ENCODE data around the gene SLC17A8.

SLC17A8 gene

DNA sequence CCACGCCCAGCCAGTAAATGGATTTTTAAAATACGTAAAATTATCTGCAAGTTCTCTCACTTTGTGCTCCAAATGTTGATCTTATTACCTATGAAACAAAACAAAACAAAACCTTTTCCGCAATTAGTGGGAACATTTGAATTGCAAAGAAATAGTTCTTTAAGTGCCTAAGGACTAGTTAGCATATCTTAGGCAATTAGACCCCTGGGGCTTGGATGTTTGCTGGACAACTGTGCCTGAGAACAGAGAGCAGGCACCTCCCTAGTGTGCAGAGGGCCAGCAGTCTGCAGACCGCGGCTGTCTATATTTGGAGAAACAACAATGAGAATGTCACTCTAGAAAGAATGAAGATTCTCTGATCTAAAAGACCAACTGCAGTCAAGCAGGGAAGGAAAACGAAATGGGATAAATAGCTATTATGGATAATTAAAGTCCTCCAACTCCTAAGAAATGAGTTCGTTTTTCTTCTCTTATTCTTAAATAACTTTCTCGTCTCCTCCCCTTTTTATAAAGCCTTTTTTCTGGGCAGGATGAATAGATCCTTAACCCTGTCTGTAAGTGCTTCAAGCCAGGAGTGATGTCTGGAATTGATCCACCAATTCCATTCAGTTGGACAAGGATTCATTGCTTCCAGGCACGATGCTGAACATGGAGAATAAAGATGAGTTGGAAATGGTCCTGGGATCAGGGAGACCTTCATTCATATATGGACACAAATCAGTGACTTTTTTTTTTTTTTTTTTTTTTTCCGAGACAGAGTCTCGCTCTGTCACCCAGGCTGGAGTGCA, 16.2 kb downstream of the SLC17A8 start:
- Histone ChIP-seq H3K23ac (ENCODE audit: low read length in 2 of 2) (no peak overlapping the region), H2BK120ac (ENCODE audit: low read depth, low read length) (no peak overlapping the region), H3K4me3 (ENCODE audit: insufficient read depth in 1 of 2, low read depth in 1 of 2, low read length in 2 of 2) (no peak overlapping the region), H3K9me3 (ENCODE audit: control insufficient read depth, low read length) (peaks cover 2% of the 10 kb centered on the region), H2BK15ac (ENCODE audit: low read depth, poor library complexity, severe bottlenecking) (no peak overlapping the region), H4K8ac (ENCODE audit: low read length) (no peak overlapping the region), H3K79me1 (replicated peaks; ENCODE audit: low read length, poor library complexity, severe bottlenecking) (no peaks in the 10 kb centered on the region), H3K4me2 (ENCODE audit: low read length, poor library complexity, severe bottlenecking) (no peak overlapping the region), H2BK12ac (ENCODE audit: low read length in 2 of 2) (no peak overlapping the region), H3K27me3 (ENCODE audit: control insufficient read depth in 1 of 2, insufficient read depth in 1 of 2, low read length in 2 of 2) (peaks cover 6 to 10% of the 10 kb centered on the region in 2 experiments), H2BK5ac (ENCODE audit: low read depth, low read length, poor library complexity, severe bottlenecking) (no peak overlapping the region), H2AK5ac (ENCODE audit: low read length, severe bottlenecking) (no peak overlapping the region), H3K14ac (ENCODE audit: low read length in 2 of 2) (no peak overlapping the region), H3K9ac (ENCODE audit: low read length) (no peak overlapping the region), H4K91ac (ENCODE audit: low read length) (no peak overlapping the region), H3K27ac (ENCODE audit: low read length, poor library complexity, severe bottlenecking) (no peak overlapping the region), H3K18ac (ENCODE audit: low read depth in 1 of 2, low read length in 2 of 2) (no peak overlapping the region), H3K36me3 (ENCODE audit: control insufficient read depth in 1 of 2, insufficient read depth in 2 of 2, low read depth in 1 of 2, low read length in 2 of 2) (no peaks in the 10 kb centered on the region), H2AFZ (ENCODE audit: low read depth, low read length) (no peak overlapping the region), H3K4ac (ENCODE audit: low read depth in 1 of 2, low read length in 2 of 2) (no peak overlapping the region), H3K4me1 (ENCODE audit: control insufficient read depth, insufficient read depth, low read depth, low read length) (no peaks in the 10 kb centered on the region)
- WGBS = 51% methylated on average over 6 of the region's 11 CpGs
- DNase-seq = no peak

DNA sequence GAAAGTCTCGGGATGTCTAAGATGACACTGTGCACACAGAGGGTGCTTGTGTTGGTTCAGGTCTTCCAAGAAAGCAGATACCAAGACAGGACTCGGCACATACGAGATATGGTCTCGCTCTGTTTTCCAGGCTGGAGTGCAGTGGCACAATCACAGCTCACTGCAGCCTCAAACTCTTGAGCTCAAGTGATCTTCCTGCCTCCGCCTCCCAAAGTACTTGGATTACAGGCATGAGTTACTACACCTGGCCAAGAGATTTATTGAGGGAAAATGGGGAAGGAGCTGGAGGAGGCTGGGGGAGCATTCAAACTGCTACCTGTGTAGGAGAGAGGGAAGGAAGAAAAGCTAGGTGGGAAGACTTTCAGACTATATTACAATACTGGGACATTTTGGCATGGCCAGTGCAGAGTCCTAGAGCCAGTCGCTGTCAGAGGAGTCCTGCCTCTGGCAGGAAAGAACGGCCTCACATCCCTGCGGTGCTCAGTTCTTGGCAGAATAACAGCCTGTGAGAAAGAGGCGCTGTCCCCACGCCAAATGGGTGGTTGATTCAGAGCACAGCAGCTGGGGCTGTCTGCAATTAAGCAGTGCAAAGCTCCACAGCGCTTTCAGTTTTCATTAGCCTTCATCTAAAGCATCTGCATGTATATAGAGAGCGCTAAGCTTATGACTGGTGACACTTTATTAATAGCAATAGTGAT, 18.3 kb downstream of the SLC17A8 start:
- DNase-seq = no peak
- H3K4me3 ChIP-seq (ENCODE audit: insufficient read depth in 1 of 2, low read depth in 1 of 2, low read length in 2 of 2) = peak overlapping the region in 1 of 2 experiments; percentile 46
- H3K4ac ChIP-seq (ENCODE audit: low read depth in 1 of 2, low read length in 2 of 2) = no peak overlapping the region
- H3K9ac ChIP-seq (ENCODE audit: low read length) = no peak overlapping the region
- no peak overlapping the region for H2BK12ac ChIP-seq (ENCODE audit: low read length in 2 of 2)
- no peak overlapping the region for H4K91ac ChIP-seq (ENCODE audit: low read length)
- H2AK5ac ChIP-seq (ENCODE audit: low read length, severe bottlenecking) = no peak overlapping the region
- 72% methylated on average over 10 of the region's 12 CpGs for WGBS
- no peaks in the 10 kb centered on the region for H3K4me1 ChIP-seq (ENCODE audit: control insufficient read depth, insufficient read depth, low read depth, low read length)
- H3K18ac ChIP-seq (ENCODE audit: low read depth in 1 of 2, low read length in 2 of 2) = no peak overlapping the region
- no peaks in the 10 kb centered on the region for H3K9me3 ChIP-seq (ENCODE audit: control insufficient read depth, low read length)
- H3K14ac ChIP-seq (ENCODE audit: low read length in 2 of 2) = no peak overlapping the region
- no peak overlapping the region for H2AFZ ChIP-seq (ENCODE audit: low read depth, low read length)
- no peak overlapping the region for H2BK120ac ChIP-seq (ENCODE audit: low read depth, low read length)
- H3K79me1 ChIP-seq (replicated peaks; ENCODE audit: low read length, poor library complexity, severe bottlenecking) = no peaks in the 10 kb centered on the region
- H3K36me3 ChIP-seq (ENCODE audit: control insufficient read depth in 1 of 2, insufficient read depth in 2 of 2, low read depth in 1 of 2, low read length in 2 of 2) = no peaks in the 10 kb centered on the region
- H2BK5ac ChIP-seq (ENCODE audit: low read depth, low read length, poor library complexity, severe bottlenecking) = no peak overlapping the region
- no peak overlapping the region for H3K4me2 ChIP-seq (ENCODE audit: low read length, poor library complexity, severe bottlenecking)
- no peak overlapping the region for H2BK15ac ChIP-seq (ENCODE audit: low read depth, poor library complexity, severe bottlenecking)
- H3K23ac ChIP-seq (ENCODE audit: low read length in 2 of 2) = no peak overlapping the region
- peaks cover 6 to 10% of the 10 kb centered on the region in 2 experiments for H3K27me3 ChIP-seq (ENCODE audit: control insufficient read depth in 1 of 2, insufficient read depth in 1 of 2, low read length in 2 of 2)
- H3K27ac ChIP-seq (ENCODE audit: low read length, poor library complexity, severe bottlenecking) = no peak overlapping the region
- H4K8ac ChIP-seq (ENCODE audit: low read length) = no peak overlapping the region

DNA sequence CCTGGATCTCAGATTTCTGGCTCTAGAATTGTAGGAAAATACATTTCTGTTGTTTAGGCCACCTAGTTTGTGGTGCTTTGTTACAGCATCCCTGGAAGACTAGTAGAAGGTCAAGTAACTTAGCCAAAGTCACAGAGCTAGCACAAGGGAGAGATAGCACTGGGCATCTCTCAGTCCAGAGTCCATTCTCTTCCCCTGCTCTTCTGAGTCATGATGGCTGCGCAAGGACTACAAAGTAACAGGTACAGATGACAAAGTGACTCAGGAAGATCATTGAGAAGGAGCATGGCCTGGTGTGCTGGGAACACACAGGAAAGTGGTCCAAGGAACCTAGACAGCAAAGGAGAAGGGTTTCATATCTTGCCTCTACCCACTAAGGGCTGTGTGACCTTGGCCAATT, 19.3 kb downstream of the SLC17A8 start:
- Histone ChIP-seq H2BK120ac (ENCODE audit: low read depth, low read length) (no peak overlapping the region), H4K8ac (ENCODE audit: low read length) (no peak overlapping the region), H3K4me2 (ENCODE audit: low read length, poor library complexity, severe bottlenecking) (no peak overlapping the region), H2AFZ (ENCODE audit: low read depth, low read length) (no peak overlapping the region), H3K14ac (ENCODE audit: low read length in 2 of 2) (no peak overlapping the region), H3K4ac (ENCODE audit: low read depth in 1 of 2, low read length in 2 of 2) (no peak overlapping the region), H3K27me3 (ENCODE audit: control insufficient read depth in 1 of 2, insufficient read depth in 1 of 2, low read length in 2 of 2) (peaks cover 6 to 10% of the 10 kb centered on the region in 2 experiments), H2AK5ac (ENCODE audit: low read length, severe bottlenecking) (no peak overlapping the region), H2BK15ac (ENCODE audit: low read depth, poor library complexity, severe bottlenecking) (no peak overlapping the region), H3K9ac (ENCODE audit: low read length) (no peak overlapping the region), H3K9me3 (ENCODE audit: control insufficient read depth, low read length) (no peaks in the 10 kb centered on the region), H3K18ac (ENCODE audit: low read depth in 1 of 2, low read length in 2 of 2) (no peak overlapping the region), H3K4me3 (ENCODE audit: insufficient read depth in 1 of 2, low read depth in 1 of 2, low read length in 2 of 2) (no peak overlapping the region), H3K36me3 (ENCODE audit: control insufficient read depth in 1 of 2, insufficient read depth in 2 of 2, low read depth in 1 of 2, low read length in 2 of 2) (no peaks in the 10 kb centered on the region), H3K79me1 (replicated peaks; ENCODE audit: low read length, poor library complexity, severe bottlenecking) (no peaks in the 10 kb centered on the region), H3K27ac (ENCODE audit: low read length, poor library complexity, severe bottlenecking) (no peak overlapping the region), H2BK12ac (ENCODE audit: low read length in 2 of 2) (no peak overlapping the region), H3K4me1 (ENCODE audit: control insufficient read depth, insufficient read depth, low read depth, low read length) (no peaks in the 10 kb centered on the region), H3K23ac (ENCODE audit: low read length in 2 of 2) (no peak overlapping the region), H2BK5ac (ENCODE audit: low read depth, low read length, poor library complexity, severe bottlenecking) (no peak overlapping the region), H4K91ac (ENCODE audit: low read length) (no peak overlapping the region)
- 100% methylated on average over 1 of the region's 1 CpG for WGBS
- DNase-seq = no peak

DNA sequence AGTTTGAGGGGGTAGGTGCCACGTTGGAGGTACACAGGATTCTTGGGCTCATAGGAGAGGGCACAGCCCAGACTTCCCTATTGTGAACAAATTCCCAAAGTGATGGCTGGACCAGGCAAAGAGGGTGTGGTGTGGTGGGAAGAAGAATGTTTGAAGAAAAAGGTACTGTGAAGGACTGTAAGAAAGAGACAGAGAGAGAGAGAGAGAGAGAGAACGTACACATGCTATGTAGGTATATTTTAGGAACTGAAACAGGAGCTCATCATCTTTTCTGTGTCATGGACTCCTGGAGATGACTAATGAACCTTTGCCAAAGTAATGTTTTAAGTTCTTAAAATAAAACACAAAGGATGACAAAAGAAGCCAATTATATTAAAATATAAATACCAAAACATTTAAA, 24.5 kb downstream of the SLC17A8 start:
- no peak overlapping the region for H3K4me2 ChIP-seq (ENCODE audit: low read length, poor library complexity, severe bottlenecking)
- no peak overlapping the region for H2BK12ac ChIP-seq (ENCODE audit: low read length in 2 of 2)
- no peak overlapping the region for H4K91ac ChIP-seq (ENCODE audit: low read length)
- no peak overlapping the region for H2AFZ ChIP-seq (ENCODE audit: low read depth, low read length)
- H2AK5ac ChIP-seq (ENCODE audit: low read length, severe bottlenecking) = no peak overlapping the region
- no peak overlapping the region for H3K9ac ChIP-seq (ENCODE audit: low read length)
- no peak overlapping the region for H2BK15ac ChIP-seq (ENCODE audit: low read depth, poor library complexity, severe bottlenecking)
- H3K36me3 ChIP-seq (ENCODE audit: control insufficient read depth in 1 of 2, insufficient read depth in 2 of 2, low read depth in 1 of 2, low read length in 2 of 2) = no peaks in the 10 kb centered on the region
- no peaks in the 10 kb centered on the region for H3K27me3 ChIP-seq (ENCODE audit: control insufficient read depth in 1 of 2, insufficient read depth in 1 of 2, low read length in 2 of 2)
- no peak overlapping the region for H3K27ac ChIP-seq (ENCODE audit: low read length, poor library complexity, severe bottlenecking)
- H3K23ac ChIP-seq (ENCODE audit: low read length in 2 of 2) = no peak overlapping the region
- 71% methylated on average over 1 of the region's 2 CpGs for WGBS
- DNase-seq = no peak
- no peak overlapping the region for H3K4ac ChIP-seq (ENCODE audit: low read depth in 1 of 2, low read length in 2 of 2)
- no peaks in the 10 kb centered on the region for H3K4me1 ChIP-seq (ENCODE audit: control insufficient read depth, insufficient read depth, low read depth, low read length)
- no peak overlapping the region for H3K14ac ChIP-seq (ENCODE audit: low read length in 2 of 2)
- H3K9me3 ChIP-seq (ENCODE audit: control insufficient read depth, low read length) = no peaks in the 10 kb centered on the region
- no peak overlapping the region for H3K4me3 ChIP-seq (ENCODE audit: insufficient read depth in 1 of 2, low read depth in 1 of 2, low read length in 2 of 2)
- H4K8ac ChIP-seq (ENCODE audit: low read length) = no peak overlapping the region
- H3K79me1 ChIP-seq (replicated peaks; ENCODE audit: low read length, poor library complexity, severe bottlenecking) = no peaks in the 10 kb centered on the region
- no peak overlapping the region for H2BK120ac ChIP-seq (ENCODE audit: low read depth, low read length)
- H2BK5ac ChIP-seq (ENCODE audit: low read depth, low read length, poor library complexity, severe bottlenecking) = no peak overlapping the region
- no peak overlapping the region for H3K18ac ChIP-seq (ENCODE audit: low read depth in 1 of 2, low read length in 2 of 2)

All from mesenchymal stem cell (in vitro differentiated cells and primary cell).